Measurements from ENCODE around the gene KCNQ5.

The KCNQ5 gene

DNA sequence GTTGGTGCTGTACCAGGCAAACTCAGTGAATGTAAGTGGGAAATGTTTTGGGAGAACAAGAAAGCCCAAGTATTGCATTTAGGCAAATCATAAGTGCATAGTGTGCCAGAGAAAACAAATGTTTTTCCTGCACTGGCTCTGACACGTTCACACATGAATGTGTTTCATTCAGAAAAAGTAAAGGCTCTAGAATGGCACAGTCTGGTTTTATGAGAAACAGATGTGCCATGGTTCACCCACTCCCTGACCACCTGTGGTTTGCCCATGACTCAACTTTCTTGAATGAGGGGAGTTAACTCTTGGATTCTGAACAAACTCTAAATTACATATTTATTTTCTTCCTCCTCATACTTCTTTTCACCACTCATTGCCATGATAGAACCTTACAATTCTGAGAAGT lies 126.9 kb downstream of the KCNQ5 start:
- DNase-seq: no peak

DNA sequence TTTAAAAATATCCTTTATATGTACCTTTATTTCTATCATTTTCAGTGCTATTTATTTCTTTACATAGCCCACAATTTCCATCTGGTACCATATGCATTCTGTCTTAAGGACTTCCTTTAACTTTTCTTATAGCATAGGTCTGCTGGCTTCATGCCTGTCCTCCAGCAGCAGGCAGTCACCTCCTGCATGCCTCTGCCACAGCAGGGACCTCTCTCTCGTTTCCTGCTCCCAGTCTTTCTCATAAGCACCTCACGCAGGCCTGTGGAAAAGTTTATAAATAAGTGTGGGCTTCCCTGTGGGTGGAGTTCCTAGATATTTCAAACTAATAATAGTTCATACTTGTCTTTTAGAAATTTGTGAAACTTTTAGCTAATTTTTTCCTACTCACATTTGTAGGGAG lies 133.9 kb downstream of the KCNQ5 start:
- no peak for DNase-seq

DNA sequence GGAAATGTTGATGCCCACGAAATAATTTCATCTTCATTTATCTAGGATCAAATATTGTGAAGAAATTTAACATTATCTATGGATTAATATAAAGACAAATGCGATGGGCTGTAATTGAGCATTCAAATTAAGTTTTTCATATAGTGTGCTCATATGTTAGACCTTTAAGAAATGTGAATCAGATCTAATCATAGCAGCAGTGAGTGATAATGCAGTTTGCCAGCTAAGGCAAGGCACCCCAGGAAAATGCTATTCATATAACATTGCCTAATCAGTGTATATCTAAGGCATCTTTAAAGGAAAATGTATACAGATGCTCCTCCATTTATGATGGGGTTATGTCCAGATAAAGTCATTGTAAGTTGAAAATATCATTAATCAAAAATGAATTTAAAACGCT lies 135.2 kb downstream of the KCNQ5 start:
- no peak for DNase-seq

DNA sequence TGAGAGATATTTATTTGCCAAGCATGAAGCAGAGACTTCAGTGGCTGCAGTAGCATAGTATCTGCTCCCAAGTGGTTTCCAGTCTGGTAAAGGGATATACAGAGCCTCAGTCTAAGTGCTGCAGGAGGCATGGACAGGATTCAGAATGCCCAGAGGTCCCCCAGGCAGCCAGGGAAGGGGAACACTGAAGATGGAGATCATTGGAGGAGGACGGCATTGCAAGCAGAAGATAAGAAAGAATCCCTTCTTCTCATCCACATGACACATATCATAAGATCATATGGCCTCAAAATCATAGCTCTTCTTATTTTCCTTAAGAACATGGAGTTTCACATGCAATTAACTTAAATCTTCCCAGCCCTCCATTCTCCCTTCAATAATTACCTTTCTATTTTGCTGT lies 136.1 kb downstream of the KCNQ5 start:
- DNase-seq: no peak

DNA sequence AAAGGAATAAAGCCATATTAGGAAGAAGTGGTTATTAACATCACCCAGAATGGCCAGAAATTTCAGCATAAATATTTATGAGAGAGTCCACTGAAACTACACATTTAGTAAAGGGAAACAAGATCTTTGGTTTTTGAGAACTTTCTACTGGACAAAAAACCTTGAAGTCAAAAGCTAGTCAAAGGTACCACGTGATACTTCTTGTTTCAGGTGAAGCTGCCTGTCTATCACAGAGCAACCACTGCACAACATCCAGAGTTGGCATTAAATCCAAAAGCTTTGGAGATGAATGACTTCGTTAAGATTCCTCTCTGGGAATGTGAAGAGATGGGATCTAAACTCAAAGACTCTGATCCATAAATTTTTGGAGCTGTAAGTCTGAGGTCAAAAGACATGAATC lies 137.0 kb downstream of the KCNQ5 start:
- no peak for DNase-seq

DNA sequence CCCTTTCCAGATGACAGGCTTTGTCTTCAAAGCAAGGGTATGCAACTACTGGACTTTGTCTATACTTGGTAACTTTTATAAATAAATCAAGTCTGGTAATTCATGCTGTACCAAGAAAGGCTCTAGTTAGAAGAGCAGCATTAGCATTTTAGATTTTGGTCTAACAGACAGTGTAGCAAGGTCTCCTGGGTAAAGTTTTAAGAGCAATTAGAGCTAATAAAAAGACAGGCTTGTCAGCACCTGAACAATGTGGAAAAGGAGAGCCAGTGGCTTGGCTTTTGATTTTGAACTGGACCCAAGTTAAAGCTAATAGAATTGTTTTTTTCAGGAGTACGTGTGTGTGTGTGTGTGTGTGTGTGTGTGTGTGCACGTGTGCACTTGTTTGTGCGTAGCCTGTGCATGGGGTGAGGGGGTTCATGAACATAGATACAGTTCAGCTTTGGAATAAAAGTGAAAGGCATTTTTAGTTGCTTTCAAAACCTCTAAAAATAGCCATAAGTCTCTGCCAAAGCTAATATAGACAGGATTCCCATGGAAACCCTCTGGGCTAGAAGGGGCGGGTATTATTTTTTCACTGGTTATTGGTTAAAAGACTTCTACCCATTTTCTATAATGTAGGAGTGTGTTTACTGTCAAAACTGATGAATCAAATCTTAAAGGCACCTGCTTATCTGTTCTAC lies 138.4 kb downstream of the KCNQ5 start:
- DNase-seq: peak; percentile 48

DNA sequence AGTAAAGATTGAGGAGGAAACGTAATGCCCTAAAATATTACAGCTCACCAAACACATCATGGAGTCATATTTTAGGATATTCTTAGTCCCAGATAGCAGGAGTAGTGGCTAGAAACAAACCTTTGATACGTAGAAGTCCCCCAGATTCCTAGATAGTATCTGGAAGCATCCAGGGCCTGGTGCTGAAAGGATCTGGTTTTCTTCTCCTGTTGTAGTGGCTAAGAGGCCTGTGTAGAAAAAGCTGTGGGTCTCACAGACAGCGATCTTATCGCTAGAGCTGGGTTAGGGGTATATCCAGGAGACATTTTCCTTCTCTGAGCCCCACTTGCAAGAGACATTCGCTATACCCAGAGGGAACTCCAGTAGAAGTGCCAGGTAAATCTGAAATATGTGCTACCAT lies 139.9 kb downstream of the KCNQ5 start:
- DNase-seq: no peak

DNA sequence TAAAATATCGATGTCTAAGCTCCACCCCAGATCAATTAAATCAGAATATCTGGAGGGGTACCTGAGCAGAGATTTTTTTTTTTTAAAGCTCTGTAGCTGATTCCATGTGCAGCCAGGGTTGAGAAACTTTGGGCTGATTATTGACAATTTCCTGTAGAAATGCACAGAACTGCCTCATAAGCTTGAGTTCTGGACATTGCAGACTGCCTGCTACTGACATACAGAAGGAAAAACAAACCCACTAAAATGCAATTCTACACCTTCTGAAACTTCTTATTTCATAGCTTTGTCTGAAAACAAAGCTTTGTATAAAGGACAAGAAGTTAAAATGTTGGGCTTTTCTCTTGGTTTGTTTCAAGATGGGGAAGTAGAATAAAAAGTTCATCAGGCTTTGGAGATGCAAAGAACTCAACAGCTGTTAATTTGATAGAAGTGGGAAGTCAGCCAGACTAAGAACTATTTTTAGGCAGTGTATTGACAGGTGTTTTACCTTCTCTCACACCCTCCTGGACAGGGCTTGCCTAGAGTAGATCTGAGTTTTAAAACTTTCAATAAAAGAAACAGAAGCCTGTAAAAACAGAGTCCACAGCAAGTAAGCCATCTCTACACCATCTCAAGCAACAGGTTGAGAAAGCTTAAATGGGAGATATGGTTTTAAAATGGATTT lies 147.7 kb downstream of the KCNQ5 start:
- DNase-seq: no peak

DNA sequence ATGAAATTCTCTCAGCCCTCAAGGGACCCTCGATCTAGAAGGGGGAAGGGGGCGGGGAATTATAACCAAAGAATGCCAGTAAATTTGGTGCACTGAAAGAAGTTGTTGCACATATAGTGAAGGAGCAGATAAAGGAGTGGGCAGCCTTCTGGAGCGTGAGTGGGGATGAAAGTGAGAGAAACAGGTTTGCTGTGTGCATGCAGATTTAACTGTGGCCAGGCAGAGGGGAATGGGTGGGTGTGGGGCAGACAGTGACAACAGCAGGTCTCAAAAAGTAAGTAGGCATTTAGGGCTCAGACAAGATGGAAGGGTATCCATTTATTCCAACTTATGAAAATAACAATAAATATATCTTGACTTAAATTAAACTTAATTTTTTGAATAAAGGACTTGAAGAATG lies 149.1 kb downstream of the KCNQ5 start:
- DNase-seq: no peak

DNA sequence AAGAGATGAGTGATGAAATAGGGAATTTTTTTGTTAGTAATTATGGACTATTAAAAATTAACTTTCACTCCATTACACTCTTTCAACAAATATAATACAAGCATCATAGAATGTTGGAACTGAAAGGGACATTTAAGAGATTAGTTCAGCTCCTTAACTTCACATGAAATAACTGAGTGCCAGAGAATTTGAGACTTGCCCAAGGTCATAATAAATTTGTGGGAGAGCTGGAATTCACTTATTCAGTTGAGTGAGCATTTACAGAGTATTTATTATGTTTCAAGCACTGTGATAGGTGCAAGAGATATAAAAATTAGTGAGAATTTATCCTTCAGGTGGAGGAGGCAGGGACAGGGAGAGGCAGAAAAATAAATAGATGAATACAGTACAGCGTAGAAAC lies 154.6 kb downstream of the KCNQ5 start:
- no peak for DNase-seq

DNA sequence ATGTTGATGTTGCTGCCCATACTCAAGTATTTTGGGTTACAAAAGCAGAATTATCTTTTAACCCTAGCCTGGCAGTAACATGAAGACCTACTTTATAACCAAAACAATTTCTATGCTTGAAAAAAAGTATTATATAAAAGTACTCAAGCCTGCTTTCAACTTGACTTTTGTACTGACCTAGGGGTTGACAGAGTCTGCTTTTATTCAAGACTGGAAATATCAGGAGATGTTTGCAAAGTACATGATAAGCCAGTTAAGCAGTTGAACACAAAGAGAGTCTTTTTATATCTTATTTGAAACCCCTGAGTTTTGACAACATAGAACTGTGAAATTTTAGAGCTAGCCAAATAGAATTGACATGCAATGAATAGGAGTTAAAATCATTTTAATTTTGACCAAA lies 159.8 kb downstream of the KCNQ5 start:
- DNase-seq: no peak

DNA sequence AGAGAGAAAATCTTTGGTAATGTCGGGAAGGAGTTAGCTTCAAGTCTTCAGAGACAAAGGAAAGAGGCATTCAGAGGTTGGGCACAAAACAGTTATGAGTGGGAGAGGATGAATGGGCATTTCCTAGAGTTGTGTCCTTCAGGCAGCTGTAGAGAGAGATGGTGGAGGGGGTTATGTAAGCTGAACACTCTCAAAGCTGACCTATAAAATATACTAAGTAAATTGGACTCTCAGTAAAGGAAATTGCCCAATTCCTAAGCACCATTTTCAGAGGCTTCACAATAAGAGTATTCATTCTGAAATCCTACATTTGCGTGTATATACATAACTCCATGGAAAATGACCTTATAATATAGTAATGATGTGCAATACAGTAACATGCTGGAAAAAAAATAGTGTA lies 161.2 kb downstream of the KCNQ5 start:
- no peak for DNase-seq

DNA sequence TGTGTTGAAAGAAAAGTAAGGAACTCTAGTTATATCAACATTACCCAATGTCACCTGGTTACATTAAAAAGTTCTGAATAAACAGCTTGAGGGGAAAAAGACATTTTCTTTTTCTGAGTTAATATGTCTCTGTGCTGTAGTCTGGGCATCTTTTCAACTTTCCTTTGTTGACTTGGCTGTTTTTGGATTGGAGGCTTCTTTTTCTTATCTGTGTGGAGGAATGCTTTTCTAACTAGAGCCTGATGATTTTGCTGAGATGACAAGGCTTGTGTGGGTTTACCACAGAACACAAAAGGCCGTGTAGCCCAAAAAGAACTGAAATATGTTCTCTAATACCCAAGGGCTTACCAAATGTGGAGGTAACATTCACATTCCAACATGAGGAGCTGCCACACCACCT lies 161.8 kb downstream of the KCNQ5 start:
- no peak for DNase-seq

DNA sequence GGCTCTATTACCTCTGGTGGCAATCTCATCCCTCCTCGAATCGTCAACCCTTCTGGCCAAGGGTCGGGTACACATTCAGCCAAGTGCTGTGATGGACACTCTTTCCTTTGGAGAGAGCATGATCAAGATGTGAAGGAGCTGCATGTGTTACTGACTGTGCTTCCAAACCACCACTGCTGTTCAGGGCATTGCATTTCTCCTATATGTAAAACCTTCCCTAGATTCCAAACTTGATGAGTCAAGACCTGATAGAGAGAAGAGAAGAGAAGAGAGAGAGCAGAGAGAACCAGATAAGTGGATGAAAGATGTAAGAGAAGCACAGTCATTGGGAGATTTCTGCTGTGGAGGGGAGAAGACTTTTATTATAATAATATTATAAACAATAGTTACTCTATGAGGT lies 162.2 kb downstream of the KCNQ5 start:
- DNase-seq: no peak

DNA sequence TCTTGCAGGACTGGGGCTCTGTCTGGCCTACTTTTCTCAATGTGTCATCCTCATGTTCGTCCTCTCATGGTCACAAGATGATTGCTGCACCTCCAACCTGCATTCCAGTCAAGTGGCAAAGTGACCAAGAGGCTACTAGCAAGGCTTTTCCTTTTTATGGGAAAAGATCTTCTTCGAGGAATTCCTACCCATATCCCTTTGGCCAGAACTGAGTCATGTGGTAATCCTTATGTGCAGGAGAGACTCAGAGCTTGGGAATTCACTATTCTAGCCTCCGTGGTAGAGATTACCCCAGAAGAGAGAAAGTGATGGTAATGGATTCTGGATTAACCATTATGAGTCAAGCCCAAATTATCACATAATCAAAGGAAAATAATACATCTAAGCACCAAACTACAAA lies 162.7 kb downstream of the KCNQ5 start:
- no peak for DNase-seq

DNA sequence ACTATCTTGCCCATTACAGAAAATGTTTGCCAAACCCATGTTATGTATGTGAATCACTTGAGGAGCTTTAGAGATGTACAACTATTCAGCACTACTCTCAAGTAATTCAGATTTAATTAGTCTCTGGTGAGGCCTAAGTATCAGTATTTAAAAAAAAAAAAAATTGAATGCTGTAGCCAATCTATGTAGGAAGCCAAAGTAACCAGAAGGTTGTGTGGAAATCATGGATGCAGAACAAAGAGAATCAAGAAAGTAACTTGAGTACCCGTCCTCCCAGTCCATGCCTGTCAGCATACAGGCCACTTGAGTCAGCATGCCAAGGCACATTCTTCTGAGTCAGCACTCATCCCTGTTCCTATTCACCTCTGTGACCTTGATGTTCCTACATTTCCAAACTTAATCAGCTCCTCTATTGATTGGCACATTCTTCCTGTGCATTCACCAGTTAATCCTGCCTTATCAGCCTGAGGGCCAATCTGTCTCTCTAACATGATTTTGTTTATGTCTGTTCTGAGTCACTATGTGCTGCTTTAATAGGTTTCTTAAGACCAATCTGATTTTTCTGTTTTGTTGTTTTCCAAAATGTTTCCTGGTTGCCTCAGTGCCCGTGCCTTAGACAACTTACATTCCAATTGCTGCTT lies 165.6 kb downstream of the KCNQ5 start:
- peak; percentile 37 for DNase-seq

DNA sequence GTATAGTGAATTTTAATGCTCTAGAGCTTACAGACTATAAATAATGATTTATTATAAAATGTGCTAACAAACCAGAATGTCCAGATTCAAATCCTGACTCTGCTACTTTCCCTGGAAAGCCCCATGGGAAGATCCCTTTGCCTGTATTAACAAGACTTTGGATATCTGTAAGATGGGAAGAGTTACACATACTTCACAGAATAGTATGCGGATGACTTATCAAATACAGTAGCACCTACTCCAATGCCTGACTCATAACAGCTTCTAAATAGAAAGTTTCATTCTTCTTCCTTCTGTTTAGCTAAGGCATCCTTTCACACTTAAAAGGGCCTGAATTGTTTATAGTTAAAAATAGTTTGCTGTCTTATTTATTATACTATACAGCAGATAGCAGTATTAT lies 166.3 kb downstream of the KCNQ5 start:
- DNase-seq: no peak

DNA sequence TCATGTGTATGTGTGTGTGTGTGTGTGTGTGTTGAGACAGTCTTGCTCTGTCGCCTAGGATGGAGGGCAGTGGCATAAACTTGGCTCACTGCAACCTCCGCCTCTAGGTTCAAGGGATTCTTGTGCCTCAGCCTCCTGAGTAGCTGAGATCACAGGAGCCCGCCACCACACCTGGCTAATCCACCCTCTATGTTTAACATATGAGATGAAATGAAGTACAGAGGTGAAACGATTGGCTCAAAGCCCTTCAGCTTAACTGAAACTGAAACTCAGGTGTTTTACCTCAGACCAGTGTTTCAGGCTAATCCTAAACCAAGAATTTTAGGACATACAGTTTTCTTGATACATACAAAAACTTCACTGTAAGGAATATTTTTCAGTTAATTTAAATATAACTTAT lies 167.3 kb downstream of the KCNQ5 start:
- peak; percentile 32 for DNase-seq

DNA sequence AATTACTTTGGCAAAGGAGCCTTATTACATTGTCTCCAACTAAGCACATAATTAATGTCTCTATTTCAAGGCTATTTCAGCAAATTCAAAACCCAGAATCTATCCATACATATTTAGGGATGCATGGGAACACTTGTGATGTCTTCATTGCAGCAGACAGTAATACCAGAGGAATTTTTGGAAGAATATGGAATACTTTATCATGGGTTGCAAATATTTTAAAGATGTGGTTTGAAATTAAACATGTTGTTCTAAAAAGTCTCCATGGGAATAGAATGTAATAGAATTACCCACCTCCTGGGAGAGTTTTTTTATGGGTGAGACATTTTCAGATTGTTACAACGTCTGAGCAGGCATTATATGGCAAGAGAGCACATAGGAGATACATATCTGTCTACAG lies 170.8 kb downstream of the KCNQ5 start:
- DNase-seq: no peak

DNA sequence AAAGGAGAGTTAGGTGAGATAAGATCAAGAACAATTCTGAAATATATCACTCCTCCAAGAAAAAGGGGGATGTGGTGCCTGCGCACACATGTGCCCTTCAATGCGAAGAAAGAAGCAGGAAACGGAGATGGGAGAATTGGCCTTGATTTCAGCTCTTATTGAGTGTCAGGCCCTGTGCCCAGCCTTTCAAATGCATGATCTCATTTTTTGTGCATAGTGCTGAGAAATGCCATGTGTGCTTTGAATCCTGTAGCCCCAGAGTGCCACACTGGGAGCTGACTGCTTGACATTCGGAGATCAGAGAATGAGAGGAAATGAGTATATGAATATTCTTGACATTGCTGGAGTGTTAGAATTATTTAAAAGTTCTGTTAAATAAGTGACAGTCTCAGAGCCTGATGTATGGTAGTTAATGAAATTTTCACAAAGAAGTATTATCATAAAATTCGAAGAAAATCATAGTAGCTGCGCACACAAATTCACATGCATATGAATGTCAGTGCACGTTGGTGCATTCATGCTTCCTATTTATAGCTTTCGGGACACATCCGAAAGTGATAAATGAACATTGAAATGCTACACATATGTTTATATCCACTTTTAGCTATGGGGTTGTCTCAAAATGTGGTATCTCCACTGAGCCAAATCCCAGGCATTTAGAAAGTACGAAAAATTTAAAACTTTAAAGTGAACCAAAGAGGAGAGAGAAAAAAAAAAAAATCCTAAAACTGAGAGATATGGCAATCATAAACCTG lies 172.0 kb downstream of the KCNQ5 start:
- no peak for DNase-seq

DNA sequence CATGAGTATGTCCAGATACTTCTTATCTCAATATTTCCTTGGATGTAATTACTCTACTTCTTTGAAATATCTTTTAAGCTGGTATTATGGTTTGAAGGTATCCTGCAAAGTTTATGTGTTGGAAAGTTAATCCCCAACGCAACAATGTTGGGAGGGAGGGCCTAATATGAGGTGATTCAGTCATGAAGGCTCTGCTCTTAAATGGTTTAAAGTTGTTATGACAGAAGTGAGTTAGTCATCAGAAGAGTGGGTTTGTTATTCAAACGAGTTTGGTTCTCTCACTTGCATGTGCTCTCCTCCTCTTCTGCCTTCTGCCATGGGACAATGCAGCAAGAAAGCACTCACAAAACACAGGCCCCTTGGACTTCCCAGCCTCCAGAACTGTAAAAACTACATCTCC lies 176.3 kb downstream of the KCNQ5 start:
- no peak for DNase-seq

DNA sequence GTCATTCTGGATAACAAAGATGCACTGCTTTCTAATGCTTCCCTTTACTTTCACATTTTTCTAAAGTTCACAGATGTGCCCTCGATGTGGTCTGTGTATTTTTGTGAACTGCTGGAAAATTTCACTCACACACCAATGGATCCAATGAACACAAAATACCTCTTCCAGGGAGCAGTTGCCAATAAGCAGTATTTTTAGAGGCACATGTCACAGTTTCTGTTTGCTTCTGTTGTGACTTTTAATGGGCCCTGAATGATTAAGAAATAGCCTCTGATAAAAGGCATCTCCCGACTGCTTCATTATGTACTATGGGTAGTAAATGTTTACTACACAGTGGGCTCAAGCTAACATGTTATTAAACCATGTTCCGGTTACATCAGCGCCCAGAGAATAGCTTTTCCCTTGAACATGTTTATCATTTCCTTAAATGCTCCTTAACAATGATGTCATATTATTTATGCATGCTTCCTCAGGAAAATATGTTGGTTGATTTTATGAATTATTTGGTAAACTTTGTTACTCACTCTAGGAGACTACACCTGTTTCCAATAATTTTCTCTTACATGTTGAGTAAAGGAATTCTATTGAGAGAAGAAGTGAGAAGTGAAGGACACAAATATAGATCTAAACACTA lies 188.0 kb downstream of the KCNQ5 start:
- DNase-seq: no peak

DNA sequence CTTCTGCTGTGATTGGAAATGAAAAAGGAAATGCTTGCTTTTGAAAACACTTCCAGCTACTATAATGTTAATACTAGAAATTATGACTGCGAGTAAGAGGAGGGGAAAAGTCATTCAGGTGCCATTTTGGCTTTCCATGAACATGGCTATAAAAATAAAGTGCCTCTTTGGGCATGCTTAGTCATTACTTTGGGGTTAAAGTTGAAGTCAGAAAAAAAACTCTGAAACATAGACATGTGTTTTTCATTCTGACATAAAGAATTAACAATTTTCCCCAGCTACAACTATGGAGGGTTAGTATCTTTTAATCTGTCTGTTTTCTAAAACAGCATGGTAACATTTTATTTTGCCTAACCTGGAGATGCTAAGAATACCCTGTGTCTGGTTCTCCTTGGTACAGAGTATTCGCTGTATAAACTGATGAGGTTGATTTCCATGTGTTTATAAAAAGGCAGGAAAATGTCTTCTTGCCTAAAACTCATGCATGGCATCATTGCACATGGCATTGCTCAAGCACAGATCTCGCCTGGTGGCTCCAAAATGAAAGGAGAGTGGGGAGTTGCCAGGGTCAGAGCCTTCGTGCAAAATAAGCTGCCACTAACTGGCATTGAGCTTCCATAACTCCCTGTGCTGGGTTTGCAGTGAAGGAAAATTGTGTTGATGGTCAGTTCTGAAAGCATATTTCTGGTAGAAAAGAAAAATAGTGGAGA lies 188.9 kb downstream of the KCNQ5 start:
- DNase-seq: no peak
